ENCODE data around the gene ATF6. TPM values are rescaled to one million over a fixed set of nuclear protein-coding genes. Genes with fewer than 3 reads are reported as not detected.

Gene ATF6
- total and polyA plus RNA-seq, 2 of the 8 experiments (the other 6 are each of a cell fraction or from before 2014, with no cell fraction given): 4.6 to 10.0 TPM

- Histone ChIP-seq H3K4me2 (ENCODE audit: insufficient read depth in 1 of 2, low read depth in 2 of 2, low read length in 2 of 2) (no peak overlapping the region), H2BK120ac (replicated peaks; ENCODE audit: low read depth, low read length) (no peak overlapping the region), H3K27ac (ENCODE audit: low read depth, low read length) (no peak overlapping the region), H3K79me2 (ENCODE audit: control insufficient read depth in 1 of 2, insufficient read depth in 2 of 2, low read length in 2 of 2) (no peaks in the 10 kb centered on the region), H2BK15ac (ENCODE audit: low read length) (no peak overlapping the region), H3K4me3 (ENCODE audit: extremely low read depth in 1 of 4, insufficient read depth in 2 of 4, low read depth in 3 of 4, low read length in 4 of 4) (no peak overlapping the region), H3K23ac (ENCODE audit: insufficient read length) (no peak overlapping the region), H3K36me3 (ENCODE audit: control insufficient read depth in 2 of 4, insufficient read depth in 4 of 4, low read length in 3 of 4) (no peaks in the 10 kb centered on the region), H3K4ac (replicated peaks; ENCODE audit: insufficient read length, low read depth, low read length) (no peak overlapping the region), H4K91ac (replicated peaks; ENCODE audit: insufficient read length, low read length) (no peak overlapping the region), H3K14ac (ENCODE audit: insufficient read length) (no peak overlapping the region), H2BK12ac (ENCODE audit: low read depth, low read length) (no peak overlapping the region), H2BK20ac (ENCODE audit: low read length) (no peak overlapping the region), H2AK5ac (ENCODE audit: low read depth, low read length) (no peak overlapping the region), H3K9ac (replicated peaks in 1 of 4; ENCODE audit: extremely low read depth in 1 of 4, low read depth in 3 of 4, low read length in 3 of 4) (no peak overlapping the region), H3K23me2 (ENCODE audit: low read depth, low read length) (no peaks in the 10 kb centered on the region), H3K18ac (ENCODE audit: extremely low read depth, low read length) (no peak overlapping the region), H3K56ac (replicated peaks; ENCODE audit: insufficient read length, low read depth, low read length) (no peak overlapping the region), H3K79me1 (ENCODE audit: low read depth, low read length) (no peaks in the 10 kb centered on the region), H3K4me1 (replicated peaks in 1 of 4; ENCODE audit: control insufficient read depth in 3 of 4, insufficient read depth in 4 of 4, low read length in 3 of 4) (peaks cover under 1 to 4% (median 3%) of the 10 kb centered on the region in 4 experiments; a peak in 3 of 7 replicates), H2AFZ (ENCODE audit: low read length) (no peak overlapping the region), H3K9me3 (ENCODE audit: insufficient read depth in 2 of 2, low read depth in 1 of 2, low read length in 1 of 2) (no peaks in the 10 kb centered on the region), H2BK5ac (ENCODE audit: low read depth, low read length) (no peak overlapping the region), H4K5ac (ENCODE audit: insufficient read length, low read depth, low read length) (no peak overlapping the region), H4K8ac (ENCODE audit: extremely low read depth, insufficient read depth, low read length) (no peak overlapping the region), H4K20me1 (replicated peaks in 1 of 2; ENCODE audit: control insufficient read depth in 1 of 2, insufficient read depth in 2 of 2, low read length in 2 of 2) (no peaks in the 10 kb centered on the region), H3K27me3 (replicated peaks in 1 of 4; ENCODE audit: control insufficient read depth in 3 of 4, extremely low read depth in 1 of 4, insufficient read depth in 3 of 4, low read length in 3 of 4) (no peaks in the 10 kb centered on the region)
- DNase-seq (ENCODE audit: low read depth in 1 of 2, low spot score in 2 of 2) (no peak), FAIRE-seq (no peak)
- POLR2A ChIA-PET (ENCODE audit: partially characterized antibody): interaction anchor here (0.7 to 1.7 kb wide), 4 partner anchors 11 to 293 kb away, joined by 3 read pairs; no protein-coding TSS in a partner anchor
- CTCF ChIA-PET (ENCODE audit: partially characterized antibody): interaction anchor here (0.8 to 1.5 kb wide), 4 partner anchors 10 to 46 kb away, joined by 3 to 5 read pairs (median 3); no protein-coding TSS in a partner anchor
- WGBS, 2 experiments (ENCODE audit: extremely low coverage in 1 of 2, insufficient coverage in 1 of 2, insufficient read length in 1 of 2, insufficient replicate concordance in 2 of 2, low coverage in 1 of 2, low lambda C conversion rate in 2 of 2, missing lambda C conversion rate in 1 of 2): 79% methylated on average over 5 of the region's 5 CpGs; no CpG with 5 or more reads in 1 of the 2 experiments
- TF ChIP-seq, protein P1, sequence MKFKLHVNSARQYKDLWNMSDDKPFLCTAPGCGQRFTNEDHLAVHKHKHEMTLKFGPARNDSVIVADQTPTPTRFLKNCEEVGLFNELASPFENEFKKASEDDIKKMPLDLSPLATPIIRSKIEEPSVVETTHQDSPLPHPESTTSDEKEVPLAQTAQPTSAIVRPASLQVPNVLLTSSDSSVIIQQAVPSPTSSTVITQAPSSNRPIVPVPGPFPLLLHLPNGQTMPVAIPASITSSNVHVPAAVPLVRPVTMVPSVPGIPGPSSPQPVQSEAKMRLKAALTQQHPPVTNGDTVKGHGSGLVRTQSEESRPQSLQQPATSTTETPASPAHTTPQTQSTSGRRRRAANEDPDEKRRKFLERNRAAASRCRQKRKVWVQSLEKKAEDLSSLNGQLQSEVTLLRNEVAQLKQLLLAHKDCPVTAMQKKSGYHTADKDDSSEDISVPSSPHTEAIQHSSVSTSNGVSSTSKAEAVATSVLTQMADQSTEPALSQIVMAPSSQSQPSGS (IDR thresholded peaks at IDR 0.05; ENCODE audit: low read length): no peak
- TF ChIP-seq SRF (IDR thresholded peaks at IDR 0.05; ENCODE audit: low read depth, low read length): no peak
- no peak for TF ChIP-seq NRF1 (IDR thresholded peaks at IDR 0.05; ENCODE audit: low read depth, low read length)
- no peak for TF ChIP-seq EZH2 (IDR thresholded peaks at IDR 0.05; ENCODE audit: low read depth, low read length, severe bottlenecking)
- TF ChIP-seq KDM5A (IDR thresholded peaks at IDR 0.05; ENCODE audit: low read length): no peak
- TF ChIP-seq YY1 (IDR thresholded peaks at IDR 0.05; ENCODE audit: low read depth, low read length): no peak
- no peak for TF ChIP-seq SIRT6 (IDR thresholded peaks at IDR 0.05; ENCODE audit: low read length)
- no peak for TF ChIP-seq PHF8 (conservative IDR thresholded peaks at IDR 0.05; ENCODE audit: low read depth, low read length)
- no peak for TF ChIP-seq RNF2 (IDR thresholded peaks at IDR 0.05; ENCODE audit: borderline replicate concordance, low read depth, low read length, missing control alignments, poor library complexity, severe bottlenecking)
- no peak for TF ChIP-seq EP300 (IDR thresholded peaks at IDR 0.05; ENCODE audit: borderline replicate concordance in 1 of 2, low read depth in 2 of 2, low read length in 2 of 2)
- no peak for TF ChIP-seq SP4 (IDR thresholded peaks at IDR 0.05; ENCODE audit: low read length)
- TF ChIP-seq POLR2A (IDR thresholded peaks at IDR 0.05; ENCODE audit: control extremely low read depth in 1 of 2, low read depth in 2 of 2, low read length in 2 of 2): no peak
- TF ChIP-seq TBP (IDR thresholded peaks at IDR 0.05; ENCODE audit: low read depth, low read length): no peak
Measured at GRCh38 chr1:162003830-162004215, 237.7 kb downstream of the ATF6 start.

Measured in H1 (cell line).